Activated B cell treated with CpG ODN at 0.5 μM for 24 hours (primary cell): ENCODE results near the gene PTPRS. TPM values are rescaled to one million over a fixed set of nuclear protein-coding genes. Genes with fewer than 3 reads are reported as not detected.

ENCODE experiments used
- ATAC-seq: fragments of 200-7000 bp; cut with Tn5 transposase; one replicate; pipeline ENCODE4 v1.10.0; 2021; ENCODE audit warnings: low read depth, mild to moderate bottlenecking, moderate library complexity
- CTCF ChIA-PET: fragments of 350-600 bp; sonication (Branson Sonifier 250); formaldehyde crosslinking; loops from one replicate; lab custom pipeline; 2021; ENCODE audit warnings: antibody characterized with exemption; lab: Charles Lee
- POLR2A ChIA-PET: fragments of 350-600 bp; sonication (Branson Sonifier 250); formaldehyde crosslinking; loops from one replicate; lab custom pipeline; 2021; ENCODE audit warnings: antibody characterized with exemption; lab: Charles Lee
- DNase-seq: peaks from one replicate; pipeline ENCODE4 v3.0.0; 2022
- H3K27ac Mint-ChIP-seq: one replicate; pipeline ENCODE4 v1.8.0; 2020; ENCODE audit warnings: mixed read lengths
- H3K27me3 Mint-ChIP-seq: one replicate; pipeline ENCODE4 v1.8.0; 2021; ENCODE audit warnings: mixed read lengths
- H3K36me3 Mint-ChIP-seq: one replicate; pipeline ENCODE4 v1.8.0; 2021; ENCODE audit warnings: low read depth, mixed read lengths
- H3K4me1 Mint-ChIP-seq: one replicate; pipeline ENCODE4 v1.8.0; 2021; ENCODE audit warnings: mixed read lengths
- H3K4me3 Mint-ChIP-seq: one replicate; pipeline ENCODE4 v1.8.0; 2020; ENCODE audit warnings: mild to moderate bottlenecking, mixed read lengths
- H3K9me3 Mint-ChIP-seq: one replicate; pipeline ENCODE4 v1.8.0; 2020; ENCODE audit warnings: mixed read lengths
- CTCF ChIP-seq: fragments of 200-600 bp; IDR thresholded peaks from one replicate; pipeline ENCODE4 v1.8.0; 2022; ENCODE audit warnings: antibody characterized with exemption, mild to moderate bottlenecking
- intact Hi-C: fragments of 100-400 bp; cut with micrococcal nuclease; formaldehyde crosslinking; loops from one replicate; pipeline ENCODE4 v1.15.1; 2024
- total RNA-seq: library from RNA; stranded (reverse); gene quantifications from 2 replicates; pipeline ENCODE4 v1.2.3, GENCODE V29; 2022

Gene PTPRS
- total RNA-seq, 1 donor from 2014 or later = 3.4 TPM

- ChIA-PET CTCF (no interaction called here), POLR2A (interaction anchor here (0.6 to 1.0 kb wide), 3 partner anchors 16 to 324 kb away, joined by 3 read pairs; no protein-coding TSS in a partner anchor)
- intact Hi-C loops = loop anchor here (1.0 kb wide), 1 partner anchor 20 kb away; no protein-coding TSS in a partner anchor
- no peak for DNase-seq
- Mint-ChIP-seq H3K4me1 (peaks cover 17% of the 10 kb centered on the region), H3K27me3 (peaks cover 18% of the 10 kb centered on the region), H3K36me3 (no peaks in the 10 kb centered on the region), H3K4me3 (peak overlapping the region; percentile 75), H3K9me3 (no peaks in the 10 kb centered on the region), H3K27ac (no peak overlapping the region)
- ATAC-seq = peak; percentile 10
- no peak for TF ChIP-seq CTCF
Measured at GRCh38 chr19:5293612-5294378, 46.8 kb downstream of the PTPRS start.

GRCh38 chr19:5292822-5293611, 47.6 kb downstream of the PTPRS start:
- H3K9me3 Mint-ChIP-seq = no peaks in the 10 kb centered on the region
- no peak for TF ChIP-seq CTCF
- intact Hi-C loops = loop anchor here (1.0 kb wide), 1 partner anchor 20 kb away; no protein-coding TSS in a partner anchor
- H3K27ac Mint-ChIP-seq = no peak overlapping the region
- peaks cover 18% of the 10 kb centered on the region for H3K27me3 Mint-ChIP-seq
- CTCF ChIA-PET = no interaction called here
- peaks cover 22% of the 10 kb centered on the region for H3K4me1 Mint-ChIP-seq
- DNase-seq = peak; percentile 43
- ATAC-seq = peak; percentile 75
- H3K36me3 Mint-ChIP-seq = no peaks in the 10 kb centered on the region
- POLR2A ChIA-PET = interaction anchor here (0.6 to 1.0 kb wide), 5 partner anchors 15 to 972 kb away, joined by 3 to 5 read pairs (median 3); no protein-coding TSS in a partner anchor
- H3K4me3 Mint-ChIP-seq = peak overlapping the region; percentile 75

GRCh38 chr19:5292453-5292821, 48.2 kb downstream of the PTPRS start:
- CTCF ChIA-PET = interaction anchor here (1.1 kb wide), 1 partner anchor 55 kb away, joined by 3 read pairs; no protein-coding TSS in a partner anchor
- intact Hi-C loops = no loop called here
- Mint-ChIP-seq H3K4me1 (peaks cover 27% of the 10 kb centered on the region), H3K27ac (no peak overlapping the region), H3K27me3 (peaks cover 18% of the 10 kb centered on the region), H3K4me3 (peak overlapping the region; percentile 59), H3K9me3 (no peaks in the 10 kb centered on the region), H3K36me3 (no peaks in the 10 kb centered on the region)
- POLR2A ChIA-PET = interaction anchor here (0.6 to 1.0 kb wide), 3 partner anchors 322 to 972 kb away, joined by 3 to 5 read pairs (median 5); no protein-coding TSS in a partner anchor
- no peak for ATAC-seq
- DNase-seq = no peak
- no peak for TF ChIP-seq CTCF

GRCh38 chr19:5291588-5292193, 48.9 kb downstream of the PTPRS start:
- ChIA-PET POLR2A (no interaction called here), CTCF (interaction anchor here (1.1 kb wide), 1 partner anchor 56 kb away, joined by 3 read pairs; no protein-coding TSS in a partner anchor)
- H3K27me3 Mint-ChIP-seq = peaks cover 21% of the 10 kb centered on the region

More at GRCh38 chr19:5291588-5292193, 48.9 kb downstream of the PTPRS start:
- Mint-ChIP-seq H3K4me3 (peak overlapping the region; percentile 59), H3K36me3 (no peaks in the 10 kb centered on the region), H3K4me1 (peaks cover 35% of the 10 kb centered on the region), H3K9me3 (no peaks in the 10 kb centered on the region), H3K27ac (no peak overlapping the region)
- DNase-seq (no peak), ATAC-seq (no peak)
- no peak for TF ChIP-seq CTCF
- intact Hi-C loops = no loop called here

Other genes starting within 250 kb of the PTPRS start
- gene ZNRF4, start 114.6 kb upstream of the PTPRS start, total RNA-seq = not detected in 2 replicates
- 0.61 and 1.00 TPM in 2 replicates for gene TINCR, start 227.1 kb upstream of the PTPRS start, total RNA-seq